Measurements from ENCODE around the gene RETSAT.
"Not testable (repeated sequence)": the region's sequence is repeated elsewhere in the genome, so short reads cannot be mapped to it uniquely, and the experiment has no call there.

RETSAT gene

GRCh38 chr2:85357736-85358135 is 3.4 kb upstream of the RETSAT start:
- no peak for TF ChIP-seq CTCF (IDR thresholded peaks at IDR 0.05; ENCODE audit: extremely low read depth, missing control alignments)
- no peak for DNase-seq (ENCODE audit: low spot score)

- TF ChIP-seq CTCF (IDR thresholded peaks at IDR 0.05; ENCODE audit: extremely low read depth, missing control alignments) = no peak
- DNase-seq (ENCODE audit: low spot score) = no peak
Measured at GRCh38 chr2:85356186-85356585, 1.9 kb upstream of the RETSAT start.

GRCh38 chr2:85355521-85355920 is 1.2 kb upstream of the RETSAT start:
- DNase-seq (ENCODE audit: low spot score) = no peak
- no peak for TF ChIP-seq CTCF (IDR thresholded peaks at IDR 0.05; ENCODE audit: extremely low read depth, missing control alignments)

GRCh38 chr2:85355073-85355410 is 714 bp upstream of the RETSAT start:
- TF ChIP-seq CTCF (IDR thresholded peaks at IDR 0.05; ENCODE audit: extremely low read depth, missing control alignments) = no peak
- no peak for DNase-seq (ENCODE audit: low spot score)

GRCh38 chr2:85353876-85354285 is 447 bp downstream of the RETSAT start:
- no peak for DNase-seq (ENCODE audit: low spot score)
- TF ChIP-seq CTCF (IDR thresholded peaks at IDR 0.05; ENCODE audit: extremely low read depth, missing control alignments) = no peak

- DNase-seq (ENCODE audit: low spot score) = no peak
- TF ChIP-seq CTCF (IDR thresholded peaks at IDR 0.05; ENCODE audit: extremely low read depth, missing control alignments) = no peak
Measured at GRCh38 chr2:85347599-85347998, 6.7 kb downstream of the RETSAT start.

- TF ChIP-seq CTCF (IDR thresholded peaks at IDR 0.05; ENCODE audit: extremely low read depth, missing control alignments) = no peak
- no peak for DNase-seq (ENCODE audit: low spot score)
Measured at GRCh38 chr2:85344356-85344954, 9.9 kb downstream of the RETSAT start.

- DNase-seq (ENCODE audit: low spot score) = not testable (repeated sequence)
Measured at GRCh38 chr2:85343207-85343895, 11.0 kb downstream of the RETSAT start.

All from GM20000 (cell line).